Measurements from ENCODE around the gene EVPL. TPM values are rescaled to one million over a fixed set of nuclear protein-coding genes. Genes with fewer than 3 reads are reported as not detected.
A peak's percentile ranks its signal among the peaks of the same experiment; 100 is the strongest.

Gene EVPL
- total RNA-seq, 1 experiment from 2014 or later, result 1.3 TPM

DNA sequence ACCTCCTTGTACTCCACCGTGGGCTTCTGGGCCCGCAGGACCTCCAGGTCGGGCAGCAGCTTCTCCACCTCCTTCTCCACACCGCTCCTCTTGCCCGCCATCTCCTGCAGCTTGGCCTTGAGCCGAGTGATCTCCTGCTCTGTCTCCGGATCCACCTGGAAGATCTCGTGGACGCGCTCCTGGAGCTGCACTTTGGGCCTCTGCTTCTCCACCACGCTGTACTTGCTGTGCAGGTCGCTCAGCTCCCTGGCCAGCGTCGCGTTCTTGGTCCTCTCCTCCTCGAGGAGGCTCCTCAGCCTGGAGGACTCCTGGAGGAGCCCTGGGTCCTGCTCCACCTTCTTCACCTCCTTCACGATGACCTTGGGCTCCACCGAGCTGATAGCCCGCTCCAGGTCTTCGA is 17.7 kb downstream of the EVPL start:
- no peak for ATAC-seq
- peaks cover 6% of the 10 kb centered on the region; the same call in 1 of the 2 replicates for H3K9me3 Mint-ChIP-seq
- no peaks in the 10 kb centered on the region for H3K27me3 Mint-ChIP-seq (ENCODE audit: low read depth)
- peak overlapping the region; percentile 72; the same call in 1 of the 2 replicates for H3K27ac Mint-ChIP-seq
- POLR2A ChIA-PET, result no interaction called here
- H3K36me3 Mint-ChIP-seq, result no peaks in the 10 kb centered on the region
- DNase-seq (ENCODE audit: low spot score), result no peak
- 0 out of 2 replicates have a peak, but pooled peaks cover 2% of the 10 kb centered on the region for H3K4me1 Mint-ChIP-seq
- CTCF ChIA-PET, result interaction anchor here (0.8 to 7.6 kb wide), 8 partner anchors 10 to 270 kb away, joined by 3 to 112 read pairs (median 3); partner anchors contain the start of genes CDK3 and MRPL38
- TF ChIP-seq, protein P1, sequence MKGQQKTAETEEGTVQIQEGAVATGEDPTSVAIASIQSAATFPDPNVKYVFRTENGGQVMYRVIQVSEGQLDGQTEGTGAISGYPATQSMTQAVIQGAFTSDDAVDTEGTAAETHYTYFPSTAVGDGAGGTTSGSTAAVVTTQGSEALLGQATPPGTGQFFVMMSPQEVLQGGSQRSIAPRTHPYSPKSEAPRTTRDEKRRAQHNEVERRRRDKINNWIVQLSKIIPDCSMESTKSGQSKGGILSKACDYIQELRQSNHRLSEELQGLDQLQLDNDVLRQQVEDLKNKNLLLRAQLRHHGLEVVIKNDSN (CRISPR knock-in tag; IDR thresholded peaks at IDR 0.05), result no peak
- TF ChIP-seq, protein P2, sequence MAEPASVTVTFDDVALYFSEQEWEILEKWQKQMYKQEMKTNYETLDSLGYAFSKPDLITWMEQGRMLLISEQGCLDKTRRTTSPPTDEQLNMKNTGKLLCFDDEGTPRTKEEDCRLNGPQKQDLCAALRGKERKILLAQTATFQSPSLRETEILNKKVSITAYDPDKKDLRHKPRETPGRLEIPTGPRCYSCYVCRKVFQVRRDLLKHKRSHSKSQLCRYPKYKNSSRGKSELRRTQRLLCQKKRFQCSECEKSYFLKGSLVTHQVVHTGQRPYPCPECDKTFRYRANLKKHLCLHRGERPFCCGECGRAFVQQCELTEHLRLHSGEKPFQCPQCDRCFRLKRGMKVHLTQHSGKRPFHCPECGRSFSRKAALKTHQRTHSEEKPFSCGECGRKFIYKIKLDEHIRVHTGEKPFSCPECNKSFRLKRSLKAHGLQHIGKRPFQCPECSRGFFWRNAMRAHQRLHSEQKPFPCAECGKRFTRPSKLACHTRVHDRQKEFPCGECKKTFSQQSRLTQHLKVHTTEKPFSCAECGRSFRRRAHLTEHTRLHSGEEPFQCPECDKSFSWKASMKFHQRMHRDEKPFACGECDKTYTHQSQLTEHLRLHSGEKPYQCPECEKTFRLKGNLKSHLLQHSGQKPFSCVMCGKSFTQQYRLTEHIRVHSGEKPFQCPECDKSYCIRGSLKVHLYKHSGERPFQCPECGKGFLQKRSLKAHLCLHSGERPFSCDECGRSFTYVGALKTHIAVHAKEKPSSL (CRISPR knock-in tag; conservative IDR thresholded peaks at IDR 0.05), result no peak
- TF ChIP-seq FOXP1 (CRISPR knock-in tag; IDR thresholded peaks at IDR 0.05; ENCODE audit: borderline replicate concordance) (no peak), ATF1 (CRISPR knock-in tag; IDR thresholded peaks at IDR 0.05) (no peak), TEAD4 (CRISPR knock-in tag; IDR thresholded peaks at IDR 0.05) (no peak)
- H3K4me3 Mint-ChIP-seq, result no peak overlapping the region

DNA sequence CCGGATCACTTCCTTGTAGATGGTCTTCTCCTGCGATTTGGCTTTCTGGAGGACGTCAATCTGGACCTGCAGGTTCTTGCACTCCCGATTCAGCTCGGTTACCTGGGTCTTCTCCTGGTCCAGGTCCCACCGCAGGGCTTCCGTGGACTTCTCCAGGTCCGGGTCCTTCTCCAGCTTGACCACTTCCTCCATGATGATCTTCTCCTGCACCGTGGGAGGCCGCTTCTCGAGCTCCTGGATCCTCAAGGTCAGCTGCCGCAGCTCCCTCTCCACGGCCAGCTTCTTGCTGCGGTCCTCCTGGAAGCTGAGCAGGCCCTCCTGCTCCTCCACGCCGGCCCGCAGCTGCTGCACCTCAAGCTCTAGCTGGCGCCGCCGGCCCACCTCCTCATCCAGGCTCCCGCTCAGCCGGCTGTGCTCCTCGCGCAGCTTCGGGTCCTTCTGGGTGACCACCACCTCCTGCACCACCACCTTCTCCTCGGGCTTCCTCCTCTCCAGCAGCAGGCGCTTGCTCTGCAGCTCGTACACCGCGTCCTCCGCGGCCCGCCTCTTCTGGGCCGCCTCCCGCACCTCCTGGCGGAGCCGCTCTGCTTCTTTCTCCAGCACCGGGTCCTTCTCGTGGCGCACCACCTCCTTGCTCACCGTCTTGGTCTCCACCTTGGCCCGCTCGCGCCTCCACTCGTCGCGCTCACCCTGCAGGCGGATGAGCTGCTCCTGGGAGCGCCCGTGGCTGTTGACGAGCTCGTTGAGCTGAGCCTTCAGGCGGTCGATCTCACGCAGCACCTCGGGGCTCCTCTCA is 18.3 kb downstream of the EVPL start:
- H3K27me3 Mint-ChIP-seq (ENCODE audit: low read depth), result no peaks in the 10 kb centered on the region
- H3K27ac Mint-ChIP-seq, result no peak overlapping the region
- ChIA-PET CTCF (interaction anchor here (0.6 to 7.6 kb wide), 13 partner anchors 9 to 938 kb away, joined by 3 to 112 read pairs (median 3); partner anchors contain the start of genes CDK3 and MRPL38), POLR2A (no interaction called here)
- no peaks in the 10 kb centered on the region for H3K4me1 Mint-ChIP-seq
- peaks cover 6% of the 10 kb centered on the region; the same call in 1 of the 2 replicates for H3K9me3 Mint-ChIP-seq
- ATAC-seq (no peak), DNase-seq (ENCODE audit: low spot score) (no peak)
- no peak overlapping the region for H3K4me3 Mint-ChIP-seq
- no peaks in the 10 kb centered on the region for H3K36me3 Mint-ChIP-seq
- no peak for TF ChIP-seq ZNF219 (CRISPR knock-in tag; IDR thresholded peaks at IDR 0.05; ENCODE audit: borderline replicate concordance)
- no peak for TF ChIP-seq NFATC4 (CRISPR knock-in tag; IDR thresholded peaks at IDR 0.05)
- no peak for TF ChIP-seq IRF2 (CRISPR knock-in tag; IDR thresholded peaks at IDR 0.05; ENCODE audit: borderline replicate concordance, low read depth)
- TF ChIP-seq, protein P3, sequence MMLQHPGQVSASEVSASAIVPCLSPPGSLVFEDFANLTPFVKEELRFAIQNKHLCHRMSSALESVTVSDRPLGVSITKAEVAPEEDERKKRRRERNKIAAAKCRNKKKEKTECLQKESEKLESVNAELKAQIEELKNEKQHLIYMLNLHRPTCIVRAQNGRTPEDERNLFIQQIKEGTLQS (CRISPR knock-in tag; conservative IDR thresholded peaks at IDR 0.05), result no peak
- no peak for TF ChIP-seq NFYB (CRISPR knock-in tag; conservative IDR thresholded peaks at IDR 0.05; ENCODE audit: low read depth)
- no peak for TF ChIP-seq GTF2I (CRISPR knock-in tag; conservative IDR thresholded peaks at IDR 0.05)
- no peak for TF ChIP-seq SOX15 (CRISPR knock-in tag; IDR thresholded peaks at IDR 0.05)
- TF ChIP-seq CREB1 (CRISPR knock-in tag; IDR thresholded peaks at IDR 0.05), result no peak
- TF ChIP-seq, protein P4, sequence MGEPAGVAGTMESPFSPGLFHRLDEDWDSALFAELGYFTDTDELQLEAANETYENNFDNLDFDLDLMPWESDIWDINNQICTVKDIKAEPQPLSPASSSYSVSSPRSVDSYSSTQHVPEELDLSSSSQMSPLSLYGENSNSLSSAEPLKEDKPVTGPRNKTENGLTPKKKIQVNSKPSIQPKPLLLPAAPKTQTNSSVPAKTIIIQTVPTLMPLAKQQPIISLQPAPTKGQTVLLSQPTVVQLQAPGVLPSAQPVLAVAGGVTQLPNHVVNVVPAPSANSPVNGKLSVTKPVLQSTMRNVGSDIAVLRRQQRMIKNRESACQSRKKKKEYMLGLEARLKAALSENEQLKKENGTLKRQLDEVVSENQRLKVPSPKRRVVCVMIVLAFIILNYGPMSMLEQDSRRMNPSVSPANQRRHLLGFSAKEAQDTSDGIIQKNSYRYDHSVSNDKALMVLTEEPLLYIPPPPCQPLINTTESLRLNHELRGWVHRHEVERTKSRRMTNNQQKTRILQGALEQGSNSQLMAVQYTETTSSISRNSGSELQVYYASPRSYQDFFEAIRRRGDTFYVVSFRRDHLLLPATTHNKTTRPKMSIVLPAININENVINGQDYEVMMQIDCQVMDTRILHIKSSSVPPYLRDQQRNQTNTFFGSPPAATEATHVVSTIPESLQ (CRISPR knock-in tag; IDR thresholded peaks at IDR 0.05), result no peak
- TF ChIP-seq, protein P5, sequence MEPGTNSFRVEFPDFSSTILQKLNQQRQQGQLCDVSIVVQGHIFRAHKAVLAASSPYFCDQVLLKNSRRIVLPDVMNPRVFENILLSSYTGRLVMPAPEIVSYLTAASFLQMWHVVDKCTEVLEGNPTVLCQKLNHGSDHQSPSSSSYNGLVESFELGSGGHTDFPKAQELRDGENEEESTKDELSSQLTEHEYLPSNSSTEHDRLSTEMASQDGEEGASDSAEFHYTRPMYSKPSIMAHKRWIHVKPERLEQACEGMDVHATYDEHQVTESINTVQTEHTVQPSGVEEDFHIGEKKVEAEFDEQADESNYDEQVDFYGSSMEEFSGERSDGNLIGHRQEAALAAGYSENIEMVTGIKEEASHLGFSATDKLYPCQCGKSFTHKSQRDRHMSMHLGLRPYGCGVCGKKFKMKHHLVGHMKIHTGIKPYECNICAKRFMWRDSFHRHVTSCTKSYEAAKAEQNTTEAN (CRISPR knock-in tag; IDR thresholded peaks at IDR 0.05), result no peak
- no peak for TF ChIP-seq GRHL2 (CRISPR knock-in tag; IDR thresholded peaks at IDR 0.05; ENCODE audit: insufficient replicate concordance, severe bottlenecking)
- TF ChIP-seq TCF7 (CRISPR knock-in tag; IDR thresholded peaks at IDR 0.05; ENCODE audit: low read depth), result no peak
- no peak for TF ChIP-seq ATF1 (CRISPR knock-in tag; IDR thresholded peaks at IDR 0.05)
- TF ChIP-seq, protein P6, sequence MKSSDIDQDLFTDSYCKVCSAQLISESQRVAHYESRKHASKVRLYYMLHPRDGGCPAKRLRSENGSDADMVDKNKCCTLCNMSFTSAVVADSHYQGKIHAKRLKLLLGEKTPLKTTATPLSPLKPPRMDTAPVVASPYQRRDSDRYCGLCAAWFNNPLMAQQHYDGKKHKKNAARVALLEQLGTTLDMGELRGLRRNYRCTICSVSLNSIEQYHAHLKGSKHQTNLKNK (CRISPR knock-in tag; IDR thresholded peaks at IDR 0.05), result no peak

Data from WTC11 (cell line).